Measurements from ENCODE around the gene NFYA. TPM values are rescaled to one million over a fixed set of nuclear protein-coding genes. Genes with fewer than 3 reads are reported as not detected.

NFYA gene
- total RNA-seq, 1 experiment from 2014 or later: 15.7 TPM

DNA sequence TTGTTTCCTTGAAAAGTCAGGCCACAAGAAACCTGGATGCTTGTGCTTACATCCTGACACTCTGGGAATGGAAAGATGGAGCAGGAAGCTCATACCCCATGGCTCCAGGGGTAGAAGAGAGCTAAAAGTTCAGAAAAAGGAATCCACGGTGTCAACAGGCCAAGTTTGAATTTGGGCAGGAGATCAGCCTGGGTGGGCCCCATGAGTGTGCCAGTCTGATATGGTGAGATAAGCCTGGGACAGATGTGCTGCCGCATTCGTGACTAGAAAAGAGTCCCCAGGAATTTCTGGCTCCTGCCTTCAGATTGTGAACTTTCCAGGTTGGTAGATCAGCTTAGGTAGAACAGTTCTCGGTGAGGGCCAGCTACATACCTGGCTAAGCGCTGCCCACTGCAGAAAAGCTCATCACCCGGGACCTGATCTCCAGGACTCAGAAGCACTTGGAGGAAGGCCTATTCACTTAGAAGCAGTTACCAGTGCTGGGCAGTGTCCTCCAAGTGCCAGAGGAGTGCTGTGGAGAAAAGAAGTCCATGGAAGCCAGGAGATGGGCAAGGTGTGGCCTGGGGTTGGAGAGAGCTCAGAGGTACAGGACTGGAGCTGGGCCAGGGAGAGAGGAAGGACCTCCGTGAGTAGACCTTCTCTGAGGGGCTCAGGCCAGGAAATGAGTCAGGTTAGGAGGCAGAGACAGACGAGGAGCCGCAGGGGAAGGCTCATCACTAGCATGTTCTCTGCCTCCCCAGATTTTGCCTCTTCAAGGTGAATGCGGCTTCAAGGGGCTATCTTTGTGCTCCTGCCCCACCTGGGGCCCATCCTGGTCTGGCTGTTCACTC, 30.3 kb upstream of the NFYA start, which contains the start of gene TSPO2:
TSPO2 (plus strand) TSS at position 242 of the 830 bp plus-strand sequence; CDS start at position 761, 519 bp downstream.
- Histone ChIP-seq H3K27me3 (ENCODE audit: low read length) (no peaks in the 10 kb centered on the region), H3K9me3 (ENCODE audit: low read length) (no peaks in the 10 kb centered on the region), H3K4me2 (ENCODE audit: low read depth, low read length, poor library complexity, severe bottlenecking) (no peak within 1 kb of the TSS), H3K4me1 (ENCODE audit: low read length) (peaks cover 4% of the 10 kb centered on the region), H4K20me1 (ENCODE audit: insufficient read depth, low read depth, low read length) (0 out of 2 replicates have a peak, but pooled peaks cover 3% of the 10 kb centered on the region), H3K27ac (ENCODE audit: low read length) (no peak within 1 kb of the TSS), H3K4me3 (ENCODE audit: low read length) (no peak within 1 kb of the TSS), H3K36me3 (ENCODE audit: insufficient read depth, low read length) (no peaks in the 10 kb centered on the region), H3K9me2 (replicated peaks; ENCODE audit: insufficient read depth, low read length) (no peaks in the 10 kb centered on the region), H2AFZ (ENCODE audit: low read length) (no peak within 1 kb of the TSS), H3K9ac (ENCODE audit: low read length) (no peak within 1 kb of the TSS), H3K79me2 (ENCODE audit: low read length) (no peaks in the 10 kb centered on the region)
- no peak for DNase-seq

DNA sequence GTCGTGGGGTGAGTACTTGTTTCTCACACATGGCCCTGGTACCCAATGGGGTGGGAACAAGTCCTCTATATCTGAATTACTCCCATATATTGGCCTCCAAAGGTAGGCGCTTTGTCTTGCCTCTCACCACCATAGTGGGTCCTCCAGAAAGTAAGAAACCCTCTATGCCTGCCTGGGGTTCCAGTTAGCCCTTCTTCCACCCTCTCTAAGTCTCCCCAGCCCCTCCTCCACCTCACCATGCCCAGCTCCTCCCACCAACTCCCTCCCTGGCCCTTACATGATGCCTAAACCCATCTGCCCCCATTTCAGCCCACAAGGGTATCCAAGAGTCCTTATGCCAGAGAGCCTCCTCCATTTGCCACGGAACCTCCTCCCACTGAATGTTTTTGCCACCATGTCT, 29.6 kb upstream of the NFYA start:
- H3K4me2 ChIP-seq (ENCODE audit: low read depth, low read length, poor library complexity, severe bottlenecking): no peak overlapping the region
- no peak overlapping the region for H3K27ac ChIP-seq (ENCODE audit: low read length)
- H3K36me3 ChIP-seq (ENCODE audit: insufficient read depth, low read length): no peaks in the 10 kb centered on the region
- H3K4me3 ChIP-seq (ENCODE audit: low read length): no peak overlapping the region
- no peak for DNase-seq
- H3K9me3 ChIP-seq (ENCODE audit: low read length): no peaks in the 10 kb centered on the region
- H3K4me1 ChIP-seq (ENCODE audit: low read length): peaks cover 4% of the 10 kb centered on the region
- H4K20me1 ChIP-seq (ENCODE audit: insufficient read depth, low read depth, low read length): 0 out of 2 replicates have a peak, but pooled peaks cover 3% of the 10 kb centered on the region
- H3K27me3 ChIP-seq (ENCODE audit: low read length): no peaks in the 10 kb centered on the region
- H3K9me2 ChIP-seq (replicated peaks; ENCODE audit: insufficient read depth, low read length): no peaks in the 10 kb centered on the region
- no peaks in the 10 kb centered on the region for H3K79me2 ChIP-seq (ENCODE audit: low read length)
- no peak overlapping the region for H3K9ac ChIP-seq (ENCODE audit: low read length)
- H2AFZ ChIP-seq (ENCODE audit: low read length): no peak overlapping the region

GRCh38 chr6:41045664-41046063, 27.1 kb upstream of the NFYA start:
- Histone ChIP-seq H3K4me3 (ENCODE audit: low read length) (no peak overlapping the region), H3K4me1 (ENCODE audit: low read length) (peaks cover 4% of the 10 kb centered on the region), H3K9ac (ENCODE audit: low read length) (no peak overlapping the region), H3K36me3 (ENCODE audit: insufficient read depth, low read length) (no peaks in the 10 kb centered on the region), H4K20me1 (ENCODE audit: insufficient read depth, low read depth, low read length) (no peaks in the 10 kb centered on the region), H2AFZ (ENCODE audit: low read length) (no peak overlapping the region), H3K79me2 (ENCODE audit: low read length) (no peaks in the 10 kb centered on the region), H3K4me2 (ENCODE audit: low read depth, low read length, poor library complexity, severe bottlenecking) (no peak overlapping the region), H3K9me2 (replicated peaks; ENCODE audit: insufficient read depth, low read length) (no peaks in the 10 kb centered on the region), H3K27me3 (ENCODE audit: low read length) (no peaks in the 10 kb centered on the region), H3K27ac (ENCODE audit: low read length) (no peak overlapping the region), H3K9me3 (ENCODE audit: low read length) (no peaks in the 10 kb centered on the region)
- DNase-seq: no peak

DNA sequence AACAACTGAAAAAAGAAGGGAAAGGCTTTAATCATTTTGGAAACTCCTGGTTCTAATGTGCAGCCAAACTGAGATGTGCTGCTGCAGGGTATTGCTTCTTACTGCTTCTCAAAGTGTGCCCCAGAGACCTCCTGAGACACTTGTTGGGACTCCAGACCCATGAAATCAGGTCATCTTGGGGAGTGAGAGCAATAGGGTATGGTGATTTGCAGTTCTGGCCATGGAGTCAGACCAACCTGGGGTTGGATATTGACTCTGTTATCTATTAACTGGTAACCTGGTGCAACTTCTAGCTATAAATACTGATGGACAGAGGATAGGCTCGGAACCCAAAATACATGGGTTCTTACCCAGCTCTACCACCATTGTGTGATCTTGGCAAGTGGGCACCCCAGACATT, 26.7 kb upstream of the NFYA start:
- no peaks in the 10 kb centered on the region for H3K9me3 ChIP-seq (ENCODE audit: low read length)
- no peaks in the 10 kb centered on the region for H3K36me3 ChIP-seq (ENCODE audit: insufficient read depth, low read length)
- H3K79me2 ChIP-seq (ENCODE audit: low read length): no peaks in the 10 kb centered on the region
- no peak overlapping the region for H3K27ac ChIP-seq (ENCODE audit: low read length)
- H3K27me3 ChIP-seq (ENCODE audit: low read length): no peaks in the 10 kb centered on the region
- H3K9ac ChIP-seq (ENCODE audit: low read length): no peak overlapping the region
- no peak for DNase-seq
- no peak overlapping the region for H2AFZ ChIP-seq (ENCODE audit: low read length)
- H4K20me1 ChIP-seq (ENCODE audit: insufficient read depth, low read depth, low read length): no peaks in the 10 kb centered on the region
- H3K4me1 ChIP-seq (ENCODE audit: low read length): peaks cover 4% of the 10 kb centered on the region
- H3K9me2 ChIP-seq (replicated peaks; ENCODE audit: insufficient read depth, low read length): no peaks in the 10 kb centered on the region
- H3K4me3 ChIP-seq (ENCODE audit: low read length): no peak overlapping the region
- H3K4me2 ChIP-seq (ENCODE audit: low read depth, low read length, poor library complexity, severe bottlenecking): no peak overlapping the region

- Histone ChIP-seq H3K9ac (ENCODE audit: low read length) (no peak overlapping the region), H3K36me3 (ENCODE audit: insufficient read depth, low read length) (no peaks in the 10 kb centered on the region), H3K4me1 (ENCODE audit: low read length) (peaks cover 9% of the 10 kb centered on the region), H3K27ac (ENCODE audit: low read length) (no peak overlapping the region), H3K79me2 (ENCODE audit: low read length) (no peaks in the 10 kb centered on the region), H3K27me3 (ENCODE audit: low read length) (no peaks in the 10 kb centered on the region), H4K20me1 (ENCODE audit: insufficient read depth, low read depth, low read length) (no peaks in the 10 kb centered on the region), H3K4me3 (ENCODE audit: low read length) (no peak overlapping the region), H2AFZ (ENCODE audit: low read length) (no peak overlapping the region), H3K9me3 (ENCODE audit: low read length) (no peaks in the 10 kb centered on the region), H3K4me2 (ENCODE audit: low read depth, low read length, poor library complexity, severe bottlenecking) (no peak overlapping the region), H3K9me2 (replicated peaks; ENCODE audit: insufficient read depth, low read length) (no peaks in the 10 kb centered on the region)
- DNase-seq: no peak
Observed at GRCh38 chr6:41047306-41047705, 25.5 kb upstream of the NFYA start.

DNA sequence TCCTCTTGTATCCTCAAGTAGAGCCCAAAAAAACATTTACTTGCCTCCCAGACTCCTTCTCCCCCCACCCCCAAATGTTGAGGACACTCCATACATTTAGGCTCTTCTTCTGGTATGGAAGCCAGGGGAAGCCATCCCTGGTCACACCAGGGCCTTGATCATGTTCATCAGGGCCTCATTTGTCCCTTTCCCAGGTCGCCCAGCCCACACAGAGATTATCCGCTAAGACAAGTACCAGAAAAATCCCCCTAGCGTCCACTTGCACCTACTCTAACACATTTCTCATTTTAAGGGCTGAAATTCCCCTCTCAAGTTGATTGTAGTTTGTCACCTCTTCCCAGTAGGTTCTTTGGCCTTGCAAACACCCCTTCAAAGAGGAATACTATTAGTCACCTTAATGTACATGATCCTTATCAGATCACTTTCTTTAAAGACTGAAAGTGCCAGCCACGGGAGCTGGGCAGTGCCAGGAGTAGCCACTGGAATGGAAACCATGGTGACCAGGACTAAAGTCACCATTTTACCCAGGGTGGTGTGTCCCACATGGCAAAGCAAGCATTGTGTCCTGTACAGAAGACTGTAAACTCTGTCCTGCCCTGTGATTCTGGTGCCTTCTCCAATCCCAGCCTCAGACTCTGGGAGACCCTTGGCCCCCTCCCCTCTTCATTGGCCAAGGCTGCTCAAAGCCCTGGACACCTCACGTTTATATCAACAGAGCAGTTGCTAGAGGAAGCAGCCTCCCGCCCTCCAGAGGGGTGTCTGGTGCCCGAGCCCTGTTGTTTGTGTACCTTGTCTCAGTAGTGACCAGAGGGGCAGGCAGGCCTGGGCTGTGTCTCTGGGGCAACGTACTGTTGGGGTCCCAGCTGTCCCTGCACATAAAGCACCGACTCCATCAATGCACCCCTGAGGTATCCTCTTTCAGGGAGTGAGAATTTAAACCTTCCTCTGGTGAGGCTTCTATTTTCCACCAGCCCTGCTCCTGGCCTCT, 24.7 kb upstream of the NFYA start:
- Histone ChIP-seq H3K27ac (ENCODE audit: low read length) (no peak overlapping the region), H3K9ac (ENCODE audit: low read length) (no peak overlapping the region), H4K20me1 (ENCODE audit: insufficient read depth, low read depth, low read length) (no peaks in the 10 kb centered on the region), H2AFZ (ENCODE audit: low read length) (no peak overlapping the region), H3K4me1 (ENCODE audit: low read length) (peaks cover 10% of the 10 kb centered on the region), H3K27me3 (ENCODE audit: low read length) (no peaks in the 10 kb centered on the region), H3K4me3 (ENCODE audit: low read length) (no peak overlapping the region), H3K9me2 (replicated peaks; ENCODE audit: insufficient read depth, low read length) (no peaks in the 10 kb centered on the region), H3K4me2 (ENCODE audit: low read depth, low read length, poor library complexity, severe bottlenecking) (no peak overlapping the region), H3K9me3 (ENCODE audit: low read length) (no peaks in the 10 kb centered on the region), H3K36me3 (ENCODE audit: insufficient read depth, low read length) (no peaks in the 10 kb centered on the region), H3K79me2 (ENCODE audit: low read length) (no peaks in the 10 kb centered on the region)
- no peak for DNase-seq

GRCh38 chr6:41049521-41049920, 23.3 kb upstream of the NFYA start:
- H3K4me1 ChIP-seq (ENCODE audit: low read length): peaks cover 10% of the 10 kb centered on the region
- DNase-seq: no peak

DNA sequence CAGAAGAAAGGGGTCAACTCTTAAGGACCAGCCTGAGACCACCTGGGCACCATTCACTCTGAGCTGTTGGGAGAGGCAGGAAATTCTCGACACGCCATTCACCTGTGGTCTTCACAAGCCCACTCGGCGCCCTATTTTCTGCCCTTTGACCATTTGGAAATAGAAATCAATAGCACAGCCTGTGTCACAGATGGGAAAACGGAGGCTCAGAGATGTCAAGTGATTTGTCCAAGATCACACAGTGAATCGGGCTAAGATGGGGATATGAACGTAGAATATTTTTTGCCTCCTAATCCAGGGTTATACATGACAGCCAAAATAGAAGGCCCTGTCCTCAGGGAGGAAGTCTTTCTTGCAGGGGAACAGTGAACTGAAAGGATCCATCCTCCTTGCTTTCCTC, 22.8 kb upstream of the NFYA start:
- Histone ChIP-seq H3K36me3 (ENCODE audit: insufficient read depth, low read length) (no peaks in the 10 kb centered on the region), H4K20me1 (ENCODE audit: insufficient read depth, low read depth, low read length) (no peaks in the 10 kb centered on the region), H3K27me3 (ENCODE audit: low read length) (no peaks in the 10 kb centered on the region), H3K4me1 (ENCODE audit: low read length) (peaks cover 10% of the 10 kb centered on the region), H3K79me2 (ENCODE audit: low read length) (no peaks in the 10 kb centered on the region), H3K9me2 (replicated peaks; ENCODE audit: insufficient read depth, low read length) (no peaks in the 10 kb centered on the region), H3K27ac (ENCODE audit: low read length) (no peak overlapping the region), H3K9ac (ENCODE audit: low read length) (no peak overlapping the region), H2AFZ (ENCODE audit: low read length) (no peak overlapping the region), H3K9me3 (ENCODE audit: low read length) (no peaks in the 10 kb centered on the region), H3K4me3 (ENCODE audit: low read length) (no peak overlapping the region), H3K4me2 (ENCODE audit: low read depth, low read length, poor library complexity, severe bottlenecking) (no peak overlapping the region)
- no peak for DNase-seq

More at GRCh38 chr6:41049521-41049920, 23.3 kb upstream of the NFYA start:
- H3K27me3 ChIP-seq (ENCODE audit: low read length): no peaks in the 10 kb centered on the region
- no peaks in the 10 kb centered on the region for H3K79me2 ChIP-seq (ENCODE audit: low read length)
- H4K20me1 ChIP-seq (ENCODE audit: insufficient read depth, low read depth, low read length): no peaks in the 10 kb centered on the region
- H3K27ac ChIP-seq (ENCODE audit: low read length): no peak overlapping the region
- no peaks in the 10 kb centered on the region for H3K9me3 ChIP-seq (ENCODE audit: low read length)
- H3K36me3 ChIP-seq (ENCODE audit: insufficient read depth, low read length): no peaks in the 10 kb centered on the region
- H3K9ac ChIP-seq (ENCODE audit: low read length): no peak overlapping the region
- H3K4me3 ChIP-seq (ENCODE audit: low read length): no peak overlapping the region
- H2AFZ ChIP-seq (ENCODE audit: low read length): no peak overlapping the region
- no peaks in the 10 kb centered on the region for H3K9me2 ChIP-seq (replicated peaks; ENCODE audit: insufficient read depth, low read length)
- no peak overlapping the region for H3K4me2 ChIP-seq (ENCODE audit: low read depth, low read length, poor library complexity, severe bottlenecking)

Data from Karpas-422 (cell line).